Colonic mucosa (tissue), 4 donors: ENCODE measurements around the gene CCN6. TPM values are rescaled to one million over a fixed set of nuclear protein-coding genes. Genes with fewer than 3 reads are reported as not detected.

Experiments used
- DNase-seq: peaks from one replicate; pipeline ENCODE4 v3.0.0-alpha.2; 2020
- H3K27ac ChIP-seq: fragments of 200-600 bp; one replicate; pipeline ENCODE4 v1.8.0; 2021
- H3K27me3 ChIP-seq: fragments of 200-600 bp; one replicate; pipeline ENCODE4 v1.8.0; 2021
- H3K36me3 ChIP-seq: fragments of 200-600 bp; one replicate; pipeline ENCODE4 v1.8.0; 2021
- H3K4me1 ChIP-seq: fragments of 200-600 bp; one replicate; pipeline ENCODE4 v1.8.0; 2021; ENCODE audit warnings: mild to moderate bottlenecking
- H3K4me3 ChIP-seq: fragments of 200-600 bp; one replicate; pipeline ENCODE4 v1.8.0; 2021
- H3K9ac ChIP-seq, 2 donors: one replicate each; pipeline ENCODE4 v1.7.0; 2013; ENCODE audit warnings: control low read depth in 2 of 2, low read depth in 2 of 2, low read length in 2 of 2
- H3K9me3 ChIP-seq: fragments of 200-600 bp; one replicate; pipeline ENCODE4 v1.8.0; 2021
- intact Hi-C: fragments of 100-400 bp; cut with DNase I; formaldehyde crosslinking; loops from one replicate; pipeline ENCODE4 v1.14.1; 2022
- total RNA-seq, 2 donors: library from RNA; stranded (reverse); fragmentation: NEBNext Ultra II Directional in 1 of 2; extraction: Animal tissue kit (Norgen Biotek cat#: 25700) in 1 of 2; gene quantifications; one replicate each; pipeline ENCODE4 v1.2.1, GENCODE V29; 2021
- TF ChIP-seq, protein P1 (sequence below): fragments of 200-600 bp; IDR thresholded peaks from one replicate; pipeline ENCODE4 v1.8.0; 2022; ENCODE audit warnings: antibody characterized with exemption, mild to moderate bottlenecking
- donor health status: healthy.
- donor health status: DM: no; HTN: no; CAD: no.
- donor health status: DM: no; HTN: no; CAD: no.

Gene CCN6
- total RNA-seq, 2 donors from 2014 or later: not detected

DNA sequence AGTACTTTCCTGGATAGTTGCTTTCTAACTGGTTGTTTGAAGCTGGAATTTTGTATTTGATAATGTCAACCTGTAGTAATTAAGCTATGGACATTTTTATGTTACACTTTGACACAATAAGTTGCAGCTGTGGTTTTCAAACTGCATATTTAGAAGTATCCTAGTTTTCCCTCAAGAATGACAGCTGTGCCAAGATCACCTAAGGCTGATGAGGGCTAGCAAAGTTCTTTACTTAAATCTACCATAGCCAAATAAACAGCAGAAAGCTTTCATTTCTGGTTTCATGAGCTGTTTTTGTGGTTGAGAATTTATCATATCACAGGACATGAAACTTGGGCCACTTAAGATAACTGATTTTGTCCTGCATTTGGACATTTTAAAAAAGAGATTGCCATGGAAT, 64.1 kb downstream of the CCN6 start:
- Histone ChIP-seq H3K27me3 (no peaks in the 10 kb centered on the region), H3K4me1 (no peaks in the 10 kb centered on the region), H3K27ac (no peak overlapping the region), H3K36me3 (no peaks in the 10 kb centered on the region), H3K9ac (no peak overlapping the region), H3K9me3 (no peaks in the 10 kb centered on the region), H3K4me3 (no peak overlapping the region)
- intact Hi-C loops: no loop called here
- TF ChIP-seq, protein P1, sequence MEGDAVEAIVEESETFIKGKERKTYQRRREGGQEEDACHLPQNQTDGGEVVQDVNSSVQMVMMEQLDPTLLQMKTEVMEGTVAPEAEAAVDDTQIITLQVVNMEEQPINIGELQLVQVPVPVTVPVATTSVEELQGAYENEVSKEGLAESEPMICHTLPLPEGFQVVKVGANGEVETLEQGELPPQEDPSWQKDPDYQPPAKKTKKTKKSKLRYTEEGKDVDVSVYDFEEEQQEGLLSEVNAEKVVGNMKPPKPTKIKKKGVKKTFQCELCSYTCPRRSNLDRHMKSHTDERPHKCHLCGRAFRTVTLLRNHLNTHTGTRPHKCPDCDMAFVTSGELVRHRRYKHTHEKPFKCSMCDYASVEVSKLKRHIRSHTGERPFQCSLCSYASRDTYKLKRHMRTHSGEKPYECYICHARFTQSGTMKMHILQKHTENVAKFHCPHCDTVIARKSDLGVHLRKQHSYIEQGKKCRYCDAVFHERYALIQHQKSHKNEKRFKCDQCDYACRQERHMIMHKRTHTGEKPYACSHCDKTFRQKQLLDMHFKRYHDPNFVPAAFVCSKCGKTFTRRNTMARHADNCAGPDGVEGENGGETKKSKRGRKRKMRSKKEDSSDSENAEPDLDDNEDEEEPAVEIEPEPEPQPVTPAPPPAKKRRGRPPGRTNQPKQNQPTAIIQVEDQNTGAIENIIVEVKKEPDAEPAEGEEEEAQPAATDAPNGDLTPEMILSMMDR: no peak
- DNase-seq: no peak

Other genes with a start within 250 kb of the CCN6 start
- gene FYN, start 180.7 kb upstream of the CCN6 start, total RNA-seq: 10 to 100 TPM; 11.3 to 21.5 TPM
- gene TUBE1, start 33.4 kb downstream of the CCN6 start, total RNA-seq: 10 to 100 TPM in 1 of 2 donors, 1 to 10 TPM in 1; 7.1 to 14.9 TPM
- gene FAM229B, start 33.5 kb downstream of the CCN6 start, total RNA-seq: 1 to 10 TPM; 1.3 to 4.9 TPM
- gene LAMA4, start 200.5 kb downstream of the CCN6 start, total RNA-seq: 10 to 100 TPM; 15.8 to 35.1 TPM